Pancreas (tissue), 10 donors: ENCODE measurements around the gene PCCA. TPM values are rescaled to one million over a fixed set of nuclear protein-coding genes. Genes with fewer than 3 reads are reported as not detected.
A peak's percentile ranks its signal among the peaks of the same experiment; 100 is the strongest.

Experiments used
- ATAC-seq, 4 donors: fragments of 200-7000 bp; cut with Tn5 transposase; one replicate each; pipeline versions ENCODE4 v1.8.0 to v1.9.1; 2020; ENCODE audit warnings: mild to moderate bottlenecking in 4 of 4, moderate library complexity in 4 of 4
- DNase-seq, 6 donors: peaks; one replicate each; pipeline ENCODE4 v3.0.0-alpha.2; 2020
- FAIRE-seq: peaks from 2 replicates; lab custom pipeline; 2012; peaks lifted over from hg19 to GRCh38; lab: Jason Lieb, UNC
- H3K27ac ChIP-seq, 4 donors: fragments of 200-600 bp; sonication (generic); 1 replicate in 3 of 4; 2 replicates in 1 of 4; pipeline versions ENCODE4 v1.5.0 to v1.8.0; 2020
- H3K27me3 ChIP-seq, 4 donors: fragments of 200-600 bp; one replicate each; pipeline ENCODE4 v1.8.0; 2021
- H3K36me3 ChIP-seq, 3 donors: fragments of 200-600 bp; sonication (generic) in 1 of 3; one replicate each; pipeline versions ENCODE4 v1.5.0 to v1.8.0; 2020 to 2021
- H3K4me1 ChIP-seq, 3 donors: fragments of 200-600 bp; one replicate each; pipeline ENCODE4 v1.8.0; 2021
- H3K4me3 ChIP-seq, 4 donors: fragments of 200-600 bp; sonication (generic) in 2 of 4; one replicate each; pipeline versions ENCODE4 v1.5.0 to v1.8.0; 2020 to 2021
- H3K9me3 ChIP-seq, 4 donors: fragments of 200-600 bp; one replicate each; pipeline ENCODE4 v1.8.0; 2021
- CTCF ChIP-seq, 4 donors: fragments of 200-600 bp; sonication (generic) in 3 of 4; IDR thresholded peaks; one replicate each; pipeline versions ENCODE4 v1.5.0 to v1.8.0; 2021; ENCODE audit warnings: antibody characterized with exemption in 4 of 4
- WGBS, 2 donors: extraction: QIAGEN DNeasy Blood & Tissue Kit; methylation state at CpG; one replicate each; pipeline ENCODE4 v1.1.7; 2013; 5-methylcytosine and 5-hydroxymethylcytosine counted together
- intact Hi-C, 3 donors: fragments of 100-400 bp; cut with DNase I; formaldehyde crosslinking; loops; one replicate each; pipeline versions ENCODE4 v1.11.1 to v1.14.2; 2022
- polyA plus RNA-seq, 2 donors: library from polyadenylated mRNA; stranded (reverse); fragments of 200-250 nt; gene quantifications; one replicate each; pipeline ENCODE4 v1.2.3, GENCODE V29; 2013
- total RNA-seq, 6 donors: library from RNA; stranded (reverse); fragmentation: NEBNext Ultra II Directional in 4 of 6; extraction: Animal tissue kit (Norgen Biotek cat#: 25700) in 4 of 6; gene quantifications; one replicate each; pipeline versions ENCODE4 v1.2.1 to v1.2.4, GENCODE V29; 2021 to 2023
- donor health status: healthy with polysubstance abuse.
- donor health status: DM: no; HTN: no; CAD: no; lungs with moderate emphysema.
- donor health status: DM: no; HTN: no; CAD: no.
- donor health status: control.
- donor health status: control.
- donor health status: Bipolar disorder and iron deficiency.
- donor health status: DM: yes; HTN: yes; CAD: no.
- donor health status: DM: no; HTN: no; CAD: no.
- donor health status: DM: no; HTN: no; CAD: no.
- donor health status: DM: yes; HTN: yes; CAD: no.

The PCCA gene
- total and polyA plus RNA-seq, 8 donors = 14.2 to 32.1 (median 24.1) TPM

DNA sequence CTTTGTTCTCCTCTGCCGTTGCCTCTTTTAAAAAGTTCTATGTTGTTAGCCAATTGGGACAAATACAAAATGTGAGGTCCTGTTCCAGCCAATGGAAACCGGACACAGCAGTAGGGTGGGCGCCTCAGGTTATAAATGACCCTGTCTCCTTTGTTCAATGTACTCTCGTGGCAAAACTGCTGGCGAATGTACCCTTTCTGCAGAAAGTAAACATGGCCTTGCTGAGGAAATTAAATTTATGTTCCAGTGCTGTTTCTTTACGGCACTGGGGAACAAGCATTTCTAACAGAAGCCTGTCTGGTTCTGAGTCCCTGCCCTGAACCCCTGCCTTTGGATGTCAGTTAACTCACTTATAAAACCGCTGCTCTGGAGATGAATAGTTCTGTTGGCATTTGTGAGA, 140.7 kb downstream of the PCCA start:
- Histone ChIP-seq H3K27ac (no peak overlapping the region), H3K4me3 (no peak overlapping the region), H3K36me3 (no peaks in the 10 kb centered on the region), H3K4me1 (no peaks in the 10 kb centered on the region), H3K9me3 (no peaks in the 10 kb centered on the region), H3K27me3 (no peaks in the 10 kb centered on the region)
- DNase-seq (no peak), ATAC-seq (no peak), FAIRE-seq (no peak)
- intact Hi-C loops = loop anchor here in 2 of 3 donors (5.0 to 10.0 kb wide), 2 partner anchors 312 to 315 kb away; no protein-coding TSS in a partner anchor
- WGBS, 2 donors = 89 to 92% methylated on average over 7 of the region's 7 CpGs
- TF ChIP-seq CTCF (IDR thresholded peaks at IDR 0.05) = no peak

GRCh38 chr13:100230769-100231149, 141.9 kb downstream of the PCCA start:
- Histone ChIP-seq H3K27me3 (no peaks in the 10 kb centered on the region), H3K36me3 (no peaks in the 10 kb centered on the region), H3K27ac (no peak overlapping the region), H3K9me3 (no peaks in the 10 kb centered on the region), H3K4me1 (peaks cover 0 to 7% (median 3%) of the 10 kb centered on the region in 3 donors), H3K4me3 (no peak overlapping the region)
- FAIRE-seq (no peak), DNase-seq (no peak), ATAC-seq (no peak)
- intact Hi-C loops = loop anchor here in 2 of 3 donors (5.0 to 10.0 kb wide), 2 partner anchors 313 to 316 kb away; no protein-coding TSS in a partner anchor
- 90 to 97% methylated on average over 3 of the region's 3 CpGs for WGBS, 2 donors
- no peak for TF ChIP-seq CTCF (IDR thresholded peaks at IDR 0.05)

GRCh38 chr13:100231176-100231575, 142.3 kb downstream of the PCCA start:
- TF ChIP-seq CTCF (IDR thresholded peaks at IDR 0.05) = no peak
- intact Hi-C loops = loop anchor here in 2 of 3 donors (5.0 to 10.0 kb wide), 2 partner anchors 314 to 316 kb away; no protein-coding TSS in a partner anchor
- H3K4me1 ChIP-seq = peaks cover 0 to 7% (median 4%) of the 10 kb centered on the region in 3 donors
- no peaks in the 10 kb centered on the region for H3K9me3 ChIP-seq
- 97 to 98% methylated on average over 3 of the region's 3 CpGs for WGBS, 2 donors
- DNase-seq = no peak
- no peak overlapping the region for H3K27ac ChIP-seq
- no peaks in the 10 kb centered on the region for H3K27me3 ChIP-seq
- no peak for FAIRE-seq
- no peaks in the 10 kb centered on the region for H3K36me3 ChIP-seq
- ATAC-seq = no peak
- no peak overlapping the region for H3K4me3 ChIP-seq

DNA sequence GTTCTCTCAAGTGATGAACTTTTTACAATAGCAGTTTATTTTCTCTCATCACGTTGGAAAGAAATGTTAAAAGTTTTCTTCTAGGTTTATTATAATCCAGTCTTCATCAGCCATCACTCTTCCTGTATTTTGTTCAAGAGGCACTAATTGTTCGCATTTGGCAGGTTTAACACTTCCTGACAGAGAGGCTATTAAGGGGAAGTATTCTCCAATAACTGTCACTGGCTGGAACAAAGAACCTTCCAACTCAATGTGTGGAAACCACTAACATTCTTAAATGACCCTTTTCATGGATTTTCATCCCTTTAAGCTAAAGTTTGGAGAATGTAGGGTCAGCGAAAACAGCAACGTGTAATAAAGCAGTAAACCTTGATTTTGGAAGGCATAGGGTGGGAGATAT, 145.1 kb downstream of the PCCA start:
- TF ChIP-seq CTCF (IDR thresholded peaks at IDR 0.05) = no peak
- no peak overlapping the region for H3K27ac ChIP-seq
- intact Hi-C loops = loop anchor here in 2 of 3 donors (5.0 to 10.0 kb wide), 2 partner anchors 317 to 319 kb away; no protein-coding TSS in a partner anchor
- H3K27me3 ChIP-seq = no peaks in the 10 kb centered on the region
- no peaks in the 10 kb centered on the region for H3K9me3 ChIP-seq
- H3K4me3 ChIP-seq = no peak overlapping the region
- DNase-seq = no peak
- H3K4me1 ChIP-seq = peaks cover 0 to 7% (median 4%) of the 10 kb centered on the region in 3 donors
- no peaks in the 10 kb centered on the region for H3K36me3 ChIP-seq
- 61% methylated on average over 4 of the region's 4 CpGs for WGBS, 2 donors
- ATAC-seq = no peak
- no peak for FAIRE-seq

DNA sequence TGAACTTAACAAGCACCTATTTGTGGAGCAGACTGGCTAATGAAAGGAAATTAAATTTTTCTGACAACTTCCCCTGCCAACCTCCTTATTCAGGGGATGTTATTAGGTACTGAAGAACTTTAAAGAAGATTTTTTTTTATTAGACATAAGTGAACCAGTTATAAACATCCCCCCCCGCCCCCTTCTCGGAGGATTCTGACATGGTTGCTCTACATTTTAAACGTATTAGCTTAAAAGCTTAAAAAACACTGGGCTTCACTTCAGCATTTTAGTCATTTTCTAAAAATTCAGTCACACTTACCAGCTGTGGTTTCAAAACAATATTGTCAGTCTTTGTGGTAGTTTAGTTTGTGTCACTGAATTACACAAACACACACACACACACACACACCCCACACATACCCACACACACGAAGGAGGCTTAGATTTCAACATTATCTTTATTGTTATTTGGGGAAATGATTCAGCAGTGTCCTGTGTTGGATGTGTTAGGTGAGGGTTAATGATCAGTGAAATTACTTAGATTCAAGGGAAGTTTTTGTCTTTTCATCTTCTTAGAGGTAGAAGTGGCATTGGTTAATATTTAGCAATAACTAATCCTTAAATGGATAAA, 145.7 kb downstream of the PCCA start:
- no peaks in the 10 kb centered on the region for H3K27me3 ChIP-seq
- no peaks in the 10 kb centered on the region for H3K9me3 ChIP-seq
- no peak overlapping the region for H3K27ac ChIP-seq
- 66 to 71% methylated on average over 4 of the region's 4 CpGs for WGBS, 2 donors
- H3K4me1 ChIP-seq = peaks cover 0 to 7% (median 4%) of the 10 kb centered on the region in 3 donors
- intact Hi-C loops = loop anchor here in 2 of 3 donors (5.0 to 10.0 kb wide), 2 partner anchors 317 to 320 kb away; no protein-coding TSS in a partner anchor
- H3K36me3 ChIP-seq = no peaks in the 10 kb centered on the region
- H3K4me3 ChIP-seq = peak overlapping the region in 1 of 4 donors; percentile 10
- ATAC-seq = peak in 3 of 4 donors; percentile 11 to 24 (median 16)
- TF ChIP-seq CTCF (IDR thresholded peaks at IDR 0.05) = no peak
- DNase-seq = no peak
- FAIRE-seq = no peak
